Mucosa of gallbladder (tissue), 1 donor: ENCODE results near the gene DAW1. TPM values are rescaled to one million over a fixed set of nuclear protein-coding genes. Genes with fewer than 3 reads are reported as not detected.
"Not testable (repeated sequence)": the region's sequence is repeated elsewhere in the genome, so short reads cannot be mapped to it uniquely, and the experiment has no call there.

Experiments used
- DNase-seq: peaks from one replicate; pipeline ENCODE4 v3.0.0-alpha.2; 2020; ENCODE audit warnings: low spot score
- total RNA-seq: library from RNA; stranded (reverse); gene quantifications from one replicate; pipeline ENCODE4 v1.2.1, GENCODE V29; 2021
- donor health status: DM: no; HTN: no; CAD: no.

Gene DAW1, protein sequence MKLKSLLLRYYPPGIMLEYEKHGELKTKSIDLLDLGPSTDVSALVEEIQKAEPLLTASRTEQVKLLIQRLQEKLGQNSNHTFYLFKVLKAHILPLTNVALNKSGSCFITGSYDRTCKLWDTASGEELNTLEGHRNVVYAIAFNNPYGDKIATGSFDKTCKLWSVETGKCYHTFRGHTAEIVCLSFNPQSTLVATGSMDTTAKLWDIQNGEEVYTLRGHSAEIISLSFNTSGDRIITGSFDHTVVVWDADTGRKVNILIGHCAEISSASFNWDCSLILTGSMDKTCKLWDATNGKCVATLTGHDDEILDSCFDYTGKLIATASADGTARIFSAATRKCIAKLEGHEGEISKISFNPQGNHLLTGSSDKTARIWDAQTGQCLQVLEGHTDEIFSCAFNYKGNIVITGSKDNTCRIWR
- not detected for total RNA-seq

DNA sequence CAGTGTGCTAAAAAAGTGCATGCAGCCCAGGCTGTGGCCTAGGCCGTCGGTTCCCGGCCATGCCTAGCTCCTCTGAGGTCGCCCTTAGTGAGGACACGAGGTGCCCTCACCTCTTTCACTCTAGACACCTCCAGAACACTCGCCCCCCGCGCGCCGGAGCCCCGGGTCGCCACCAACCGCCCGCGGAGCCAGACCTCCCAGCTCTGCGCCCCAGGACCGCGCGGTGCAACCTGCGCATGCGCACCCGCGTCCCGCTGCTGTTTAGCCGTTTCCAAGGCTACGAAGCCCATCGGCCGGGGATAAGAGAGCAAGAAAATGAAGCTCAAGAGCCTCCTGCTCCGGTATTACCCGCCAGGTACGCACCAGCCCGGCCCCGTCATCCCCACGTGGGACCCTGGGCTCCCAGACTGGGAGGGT, at the start of gene DAW1:
DAW1 (plus strand) TSS at position 257 of the 417 bp plus-strand sequence; CDS start at position 316, 59 bp downstream.
- peak; percentile 36 for DNase-seq

GRCh38 chr2:227822416-227823003, 48.9 kb upstream of the DAW1 start:
- DNase-seq, result no peak

GRCh38 chr2:227823922-227824321, 47.5 kb upstream of the DAW1 start:
- no peak for DNase-seq

- DNase-seq, result no peak
Measured at GRCh38 chr2:227824711-227825110, 46.7 kb upstream of the DAW1 start.

- no peak for DNase-seq
Measured at GRCh38 chr2:227826019-227826521, 45.4 kb upstream of the DAW1 start.

GRCh38 chr2:227826563-227826962, 44.9 kb upstream of the DAW1 start:
- DNase-seq, result no peak

DNA sequence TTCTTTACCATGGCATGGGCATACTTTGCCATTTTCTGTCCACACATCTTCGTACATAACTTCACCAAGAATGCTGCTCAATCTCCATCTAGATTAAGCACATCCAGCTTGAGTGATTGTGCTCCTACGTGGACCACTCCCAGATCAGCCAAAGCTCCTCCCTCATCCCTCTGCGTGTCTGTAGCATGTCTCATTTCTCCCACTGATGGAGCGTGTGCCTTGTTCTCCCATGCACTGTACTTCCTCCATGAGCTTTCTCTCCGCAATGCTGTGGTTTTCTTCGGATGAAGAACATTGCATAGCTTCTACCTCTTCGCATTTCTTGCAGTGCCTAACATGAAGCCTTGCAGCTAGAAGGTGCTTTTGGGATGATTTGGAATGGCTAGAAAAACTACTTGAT, 44.3 kb upstream of the DAW1 start:
- no peak for DNase-seq

- DNase-seq, result no peak
Measured at GRCh38 chr2:227828477-227828912, 42.9 kb upstream of the DAW1 start.

DNA sequence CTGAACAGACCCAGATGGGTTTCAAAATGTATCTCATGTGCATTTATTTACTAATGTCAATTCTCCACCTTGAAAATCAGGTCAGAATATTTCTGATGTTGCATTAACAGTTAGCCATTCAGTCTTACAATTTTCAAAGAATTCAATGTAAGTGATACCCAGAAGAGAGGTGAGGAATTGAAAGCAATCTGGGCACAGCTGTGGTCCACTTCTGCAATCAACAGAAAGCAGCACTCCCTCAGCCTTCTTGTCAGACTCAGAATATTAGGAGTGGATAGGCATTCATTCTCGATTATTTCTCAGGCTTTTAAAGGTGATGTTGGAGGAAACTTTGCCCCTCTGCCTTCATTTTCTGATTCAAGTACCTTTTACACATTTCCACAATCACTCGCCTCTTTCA, 42.1 kb upstream of the DAW1 start:
- no peak for DNase-seq

DNA sequence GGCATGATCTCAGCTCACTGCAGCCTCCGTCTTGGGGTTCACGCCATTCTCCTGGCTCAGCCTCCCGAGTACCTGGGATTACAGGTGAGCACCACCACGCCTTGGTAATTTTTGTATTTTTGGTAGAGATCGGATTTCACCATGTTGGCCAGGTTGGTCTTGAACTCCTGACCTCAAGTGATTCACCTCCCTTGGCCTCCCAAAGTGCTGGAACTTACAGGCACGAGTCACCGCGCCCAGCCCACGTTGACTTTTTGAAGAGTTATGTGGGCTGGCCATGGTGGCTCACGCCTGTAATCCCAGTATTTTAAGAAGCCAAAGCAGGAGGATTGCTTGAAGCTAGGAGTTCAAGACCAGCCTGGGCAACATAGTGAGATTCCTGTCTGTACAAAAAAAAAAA, 37.0 kb upstream of the DAW1 start:
- DNase-seq, result no peak

DNA sequence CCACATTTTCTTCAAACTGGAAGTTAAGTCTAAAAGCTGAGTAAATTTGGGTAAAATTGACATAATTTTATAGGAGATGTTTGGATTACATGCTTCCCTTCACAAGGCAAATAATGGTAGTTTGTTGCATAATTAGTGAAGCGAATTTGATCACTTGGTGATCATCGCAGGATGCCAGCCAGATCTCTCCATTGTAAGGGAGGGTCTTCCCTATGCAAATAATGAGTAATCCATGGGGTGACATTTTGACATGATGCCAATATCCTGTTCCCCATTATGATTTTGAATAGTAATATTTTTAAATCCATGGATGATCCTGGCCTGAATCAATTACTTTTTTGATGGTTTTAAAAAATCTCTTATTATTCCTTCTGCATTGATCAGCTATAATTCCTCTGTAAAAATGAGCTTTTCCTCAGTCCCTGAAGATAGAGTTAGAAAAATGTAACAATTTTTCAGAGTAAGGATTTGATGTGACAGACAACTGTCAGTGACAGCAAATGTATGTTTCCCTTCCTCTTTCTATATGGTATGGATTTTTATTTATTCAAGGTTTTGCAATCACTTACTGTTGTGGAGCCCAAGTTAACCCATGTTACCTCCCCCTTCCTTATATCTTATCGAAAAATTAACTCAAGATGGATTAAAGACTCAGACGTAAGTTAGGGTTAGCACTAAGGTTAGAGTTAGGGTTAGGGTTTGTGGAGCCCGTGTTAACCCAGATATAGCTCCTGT, 36.3 kb upstream of the DAW1 start:
- no peak for DNase-seq

DNA sequence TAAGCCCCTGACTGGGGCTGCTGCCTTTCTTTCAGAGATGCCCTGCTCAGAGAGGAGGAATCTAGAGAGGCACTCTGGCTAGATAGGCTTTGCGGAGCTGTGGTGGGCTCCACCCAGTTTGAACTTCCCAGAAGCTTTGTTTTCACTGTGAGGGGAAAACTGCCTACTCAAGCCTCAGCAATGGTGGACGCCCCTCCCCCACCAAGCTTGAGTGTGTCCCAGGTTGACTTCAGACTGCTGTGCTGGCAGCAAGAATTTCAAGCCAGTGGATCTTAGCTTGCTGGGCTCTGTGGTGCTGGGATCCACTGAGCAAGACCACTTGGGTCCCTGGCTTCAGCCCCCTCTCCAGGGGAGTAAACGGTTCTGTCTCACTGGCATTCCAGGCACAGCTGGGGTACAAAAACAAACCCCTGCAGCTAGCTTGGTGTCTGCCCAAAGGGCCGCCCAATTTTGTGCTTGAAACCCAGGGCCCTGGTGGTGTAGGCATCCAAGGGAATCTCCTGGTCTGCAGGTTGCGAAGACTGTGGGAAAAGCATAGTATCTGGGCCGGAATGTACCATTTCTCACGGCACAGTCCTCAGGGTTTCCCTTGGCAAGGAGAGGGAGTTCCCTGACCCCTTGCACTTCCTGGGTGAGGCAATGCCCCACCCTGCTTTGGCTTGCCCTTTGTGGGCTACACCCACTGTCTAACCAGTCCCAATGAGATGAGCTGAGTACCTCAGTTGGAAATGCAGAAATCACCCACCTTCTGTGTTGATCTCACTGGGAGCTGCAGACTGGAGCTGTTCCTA, 31.9 kb upstream of the DAW1 start:
- DNase-seq, result not testable (repeated sequence)

DNA sequence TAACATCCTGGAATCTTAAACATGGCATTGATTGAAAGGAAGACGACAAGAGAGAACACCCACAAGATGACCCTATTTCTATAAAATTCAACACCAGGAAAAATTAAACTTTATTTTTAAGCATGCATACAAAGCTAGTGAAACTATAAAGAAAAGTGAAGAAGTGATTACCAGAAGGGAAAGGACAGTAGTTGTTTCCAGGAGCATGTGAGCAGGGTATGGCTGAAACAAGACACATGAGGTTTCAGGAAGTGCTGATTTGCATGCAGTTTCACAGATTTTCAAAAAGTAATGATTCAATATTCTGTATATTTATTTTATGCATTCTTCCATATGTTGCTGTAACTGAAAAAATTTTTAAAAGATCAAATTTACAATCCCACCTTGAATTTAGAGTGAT, 24.6 kb upstream of the DAW1 start:
- no peak for DNase-seq

GRCh38 chr2:227848146-227848545, 23.3 kb upstream of the DAW1 start:
- no peak for DNase-seq

GRCh38 chr2:227848586-227848985, 22.8 kb upstream of the DAW1 start:
- no peak for DNase-seq

GRCh38 chr2:227849906-227850305, 21.5 kb upstream of the DAW1 start:
- DNase-seq, result no peak

GRCh38 chr2:227853204-227853629, 18.2 kb upstream of the DAW1 start:
- no peak for DNase-seq

DNA sequence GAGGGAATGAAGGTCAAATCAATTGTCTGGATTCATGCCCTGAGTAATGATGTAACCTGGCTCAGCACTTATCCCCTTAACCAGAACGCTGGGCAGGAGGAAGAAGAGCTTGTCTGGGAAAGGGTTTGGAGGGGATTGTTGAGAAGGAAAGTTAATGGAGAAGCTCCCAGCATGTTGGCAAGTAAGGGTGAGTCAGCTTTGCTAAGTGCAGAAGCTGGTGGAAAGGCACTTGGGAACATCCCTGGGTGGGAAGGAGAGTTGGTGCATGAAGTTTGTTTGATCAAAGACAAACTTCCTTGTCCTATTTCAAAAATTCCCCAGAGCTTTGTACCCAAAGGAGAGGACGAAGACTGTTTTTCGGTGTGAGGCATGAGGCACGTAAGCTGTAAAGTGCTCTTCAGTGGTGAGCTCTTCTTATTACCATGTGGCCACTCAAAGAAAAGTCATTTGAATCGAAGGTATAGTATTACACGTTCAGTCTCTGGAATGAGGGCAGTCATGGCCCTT, 17.6 kb upstream of the DAW1 start:
- DNase-seq, result no peak

DNA sequence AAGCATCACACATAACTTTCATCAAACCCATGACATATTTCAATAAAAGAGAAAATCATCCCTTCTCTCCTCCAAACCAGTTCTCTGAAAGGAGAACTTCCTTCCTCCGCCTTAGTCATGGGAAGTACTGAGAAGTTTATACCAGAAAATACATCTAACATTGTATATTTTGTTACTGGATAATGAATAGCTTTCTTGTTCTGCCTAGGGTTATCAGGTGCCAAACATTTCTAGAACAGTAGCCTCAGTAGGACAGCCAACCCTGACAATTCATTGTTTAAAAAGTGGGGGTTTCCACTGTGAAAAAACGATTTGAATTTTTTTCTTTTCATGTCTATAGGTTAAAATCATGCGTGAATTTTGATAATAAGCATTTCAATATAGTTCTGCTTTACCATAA, 16.0 kb upstream of the DAW1 start:
- no peak for DNase-seq

- no peak for DNase-seq
Measured at GRCh38 chr2:227856697-227857096, 14.7 kb upstream of the DAW1 start.

DNA sequence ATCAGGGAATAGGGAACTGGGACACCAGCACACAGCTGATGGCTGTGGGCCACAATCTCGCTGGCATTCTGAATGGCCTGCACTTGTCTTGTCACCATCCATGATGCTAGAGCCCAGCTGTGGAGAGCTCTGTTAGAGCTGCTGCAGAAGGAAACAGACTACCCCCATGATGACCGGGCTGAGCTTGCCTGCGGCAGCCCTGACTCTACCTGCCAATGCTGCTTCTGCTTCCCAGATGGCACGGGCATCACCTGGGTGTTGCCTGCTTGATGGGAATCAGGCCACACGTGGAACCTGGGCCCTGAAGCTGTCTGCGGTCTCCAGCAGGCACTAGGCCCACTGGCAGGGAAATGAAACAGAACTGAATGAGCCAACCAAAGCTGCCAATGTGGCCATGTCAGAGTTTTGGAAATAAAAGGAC, 11.2 kb upstream of the DAW1 start:
- no peak for DNase-seq
